Testis (tissue), 2 donors: ENCODE data around the gene PTGFR.

Experiments
- CTCF ChIP-seq, 3 experiments: fragments of 450-650 bp in 2 of 3; fragments of 200-600 bp in 1 of 3; sonication (generic) in 1 of 3; IDR thresholded peaks; one replicate each; pipeline ENCODE4 v1.5.1; 2016 to 2019; ENCODE audit warnings: antibody characterized with exemption in 3 of 3, mild to moderate bottlenecking in 2 of 3, moderate library complexity in 1 of 3
- POLR2A ChIP-seq: fragments of 450-650 bp; IDR thresholded peaks from one replicate; pipeline ENCODE4 v1.6.1; 2017; ENCODE audit warnings: antibody characterized with exemption, mild to moderate bottlenecking, moderate library complexity

- TF ChIP-seq CTCF (IDR thresholded peaks at IDR 0.05) (peak in 1 of 3 experiments; percentile 8), POLR2A (no peak)
Observed at GRCh38 chr1:78553859-78554258, 63.1 kb downstream of the PTGFR start.
